Neutrophil (primary cell): ENCODE measurements around the gene KLHDC2.
"Not testable (repeated sequence)": the region's sequence is repeated elsewhere in the genome, so short reads cannot be mapped to it uniquely, and the experiment has no call there.

Experiments used
- H3K27ac ChIP-seq: fragments of 200-600 bp; sonication (generic); 2 replicates; pipeline ENCODE4 v1.5.1; 2016; ENCODE audit warnings: mild to moderate bottlenecking, moderate library complexity
- H3K27me3 ChIP-seq: fragments of 200-600 bp; sonication (generic); 2 replicates; pipeline ENCODE4 v1.6.0; 2016; ENCODE audit warnings: mild to moderate bottlenecking
- H3K36me3 ChIP-seq: fragments of 200-600 bp; sonication (generic); 2 replicates; pipeline ENCODE4 v1.5.1; 2017
- H3K4me1 ChIP-seq, 2 experiments: fragments of 200-600 bp in 1 of 2; sonication (generic) in 1 of 2; 1 replicate in 1 of 2; 2 replicates in 1 of 2; pipeline versions ENCODE4 v1.5.1 to v1.6.1; 2013 to 2016; ENCODE audit warnings: low read depth in 1 of 2, low read length in 1 of 2, mild to moderate bottlenecking in 1 of 2, moderate library complexity in 1 of 2; ENCODE audit not compliant: control insufficient read depth in 1 of 2, insufficient read depth in 1 of 2
- H3K4me3 ChIP-seq, 2 experiments: fragments of 200-600 bp in 1 of 2; sonication (generic) in 1 of 2; 1 replicate in 1 of 2; 2 replicates in 1 of 2; pipeline ENCODE4 v1.5.1; 2013 to 2016; ENCODE audit warnings: low read depth in 1 of 2, low read length in 1 of 2, mild to moderate bottlenecking in 1 of 2, moderate library complexity in 1 of 2
- H3K9me3 ChIP-seq: fragments of 200-600 bp; sonication (generic); 2 replicates; pipeline ENCODE4 v1.5.1; 2016
- TF ChIP-seq, protein P1 (sequence below): fragments of 200-600 bp; sonication (generic); IDR thresholded peaks from 2 replicates; pipeline ENCODE4 v1.5.1; 2016; ENCODE audit warnings: antibody characterized with exemption

Gene KLHDC2

DNA sequence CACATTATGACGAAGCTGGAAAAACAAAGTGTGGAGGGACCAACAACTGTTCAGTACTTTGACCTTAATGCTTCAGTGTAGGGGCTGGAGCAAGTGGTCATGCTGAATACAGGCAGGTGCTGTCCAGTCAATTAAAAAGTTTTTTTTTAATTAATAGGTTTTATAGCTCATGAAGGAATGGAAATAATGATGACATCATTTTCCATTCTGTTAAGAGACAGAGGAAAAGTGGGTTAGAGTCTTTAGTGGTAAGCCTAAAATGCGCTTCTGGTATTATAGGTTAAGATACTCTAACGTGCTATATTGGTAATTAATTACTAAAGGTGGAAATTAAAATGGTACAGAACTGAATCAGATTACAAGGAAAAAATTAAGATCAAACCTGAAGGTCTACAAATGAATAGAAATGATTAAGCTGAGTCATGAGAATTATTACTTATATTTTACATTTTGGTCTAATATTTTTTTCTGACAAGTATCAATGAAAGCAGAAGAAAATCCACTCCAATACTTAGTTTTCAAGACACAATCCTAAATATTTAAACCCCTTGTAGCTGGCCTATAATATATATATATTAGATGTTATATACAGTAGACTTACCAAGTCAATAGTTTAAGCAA is 15.6 kb downstream of the KLHDC2 start:
- Histone ChIP-seq H3K36me3 (peaks cover 98% of the 10 kb centered on the region), H3K4me3 (no peak overlapping the region), H3K9me3 (no peaks in the 10 kb centered on the region), H3K27me3 (no peaks in the 10 kb centered on the region), H3K4me1 (no peaks in the 10 kb centered on the region), H3K27ac (no peak overlapping the region)
- TF ChIP-seq, protein P1, sequence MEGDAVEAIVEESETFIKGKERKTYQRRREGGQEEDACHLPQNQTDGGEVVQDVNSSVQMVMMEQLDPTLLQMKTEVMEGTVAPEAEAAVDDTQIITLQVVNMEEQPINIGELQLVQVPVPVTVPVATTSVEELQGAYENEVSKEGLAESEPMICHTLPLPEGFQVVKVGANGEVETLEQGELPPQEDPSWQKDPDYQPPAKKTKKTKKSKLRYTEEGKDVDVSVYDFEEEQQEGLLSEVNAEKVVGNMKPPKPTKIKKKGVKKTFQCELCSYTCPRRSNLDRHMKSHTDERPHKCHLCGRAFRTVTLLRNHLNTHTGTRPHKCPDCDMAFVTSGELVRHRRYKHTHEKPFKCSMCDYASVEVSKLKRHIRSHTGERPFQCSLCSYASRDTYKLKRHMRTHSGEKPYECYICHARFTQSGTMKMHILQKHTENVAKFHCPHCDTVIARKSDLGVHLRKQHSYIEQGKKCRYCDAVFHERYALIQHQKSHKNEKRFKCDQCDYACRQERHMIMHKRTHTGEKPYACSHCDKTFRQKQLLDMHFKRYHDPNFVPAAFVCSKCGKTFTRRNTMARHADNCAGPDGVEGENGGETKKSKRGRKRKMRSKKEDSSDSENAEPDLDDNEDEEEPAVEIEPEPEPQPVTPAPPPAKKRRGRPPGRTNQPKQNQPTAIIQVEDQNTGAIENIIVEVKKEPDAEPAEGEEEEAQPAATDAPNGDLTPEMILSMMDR = no peak

DNA sequence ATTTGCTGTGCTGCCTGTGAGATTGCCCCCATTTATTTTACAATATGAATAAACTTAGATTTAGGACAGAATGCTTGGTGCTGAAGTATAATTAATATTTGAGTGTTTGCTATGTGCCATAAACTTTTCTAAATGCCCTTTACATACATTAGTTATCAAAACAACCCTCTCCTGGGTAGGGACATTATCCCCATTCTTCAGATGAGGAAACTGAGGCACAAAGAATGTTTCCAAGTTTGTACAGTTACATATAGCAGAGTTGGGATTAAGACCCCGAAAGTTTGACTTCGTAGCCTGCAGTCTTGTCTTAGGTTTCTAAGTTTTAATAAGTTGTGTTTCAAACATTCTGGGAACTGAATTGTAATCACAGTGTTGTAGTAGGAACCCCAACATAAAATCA is 18.4 kb downstream of the KLHDC2 start:
- Histone ChIP-seq H3K27me3 (no peaks in the 10 kb centered on the region), H3K27ac (no peak overlapping the region), H3K4me1 (no peaks in the 10 kb centered on the region), H3K4me3 (no peak overlapping the region), H3K9me3 (no peaks in the 10 kb centered on the region), H3K36me3 (peaks cover 96% of the 10 kb centered on the region)
- TF ChIP-seq, protein P1 = no peak

DNA sequence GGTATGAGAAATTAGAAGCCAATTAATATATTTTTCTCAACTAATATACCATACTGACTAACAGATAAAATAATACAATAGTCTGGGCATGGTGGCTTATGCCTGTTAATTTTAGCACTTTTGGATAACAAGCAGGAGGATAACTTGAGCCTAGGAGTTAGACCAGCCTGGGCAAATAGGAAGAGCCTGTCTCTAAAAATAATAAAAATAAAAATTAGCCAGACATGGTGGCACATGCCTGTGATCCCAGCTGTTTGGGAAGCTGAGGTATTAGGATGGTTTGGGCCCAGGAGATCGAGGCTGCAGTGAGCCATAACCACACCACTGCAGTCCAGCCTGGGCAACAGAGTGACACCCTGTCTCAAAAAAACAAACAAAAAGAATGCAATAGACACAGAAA is 24.7 kb downstream of the KLHDC2 start:
- H3K36me3 ChIP-seq = peaks cover 91% of the 10 kb centered on the region
- no peaks in the 10 kb centered on the region for H3K27me3 ChIP-seq
- no peak overlapping the region for H3K27ac ChIP-seq

GRCh38 chr14:49796025-49796424 is 28.1 kb downstream of the KLHDC2 start:
- H3K4me3 ChIP-seq = no peak overlapping the region
- peaks cover 94% of the 10 kb centered on the region for H3K36me3 ChIP-seq
- H3K27me3 ChIP-seq = no peaks in the 10 kb centered on the region
- TF ChIP-seq, protein P1 = no peak
- H3K4me1 ChIP-seq = no peaks in the 10 kb centered on the region
- H3K27ac ChIP-seq = no peak overlapping the region
- H3K9me3 ChIP-seq = no peaks in the 10 kb centered on the region

More for the DNA sequence above, 24.7 kb downstream of the KLHDC2 start:
- no peak overlapping the region for H3K4me3 ChIP-seq
- TF ChIP-seq, protein P1 = no peak
- H3K9me3 ChIP-seq = no peaks in the 10 kb centered on the region
- H3K4me1 ChIP-seq = no peaks in the 10 kb centered on the region

GRCh38 chr14:49808780-49809179 is 40.8 kb downstream of the KLHDC2 start:
- no peak overlapping the region for H3K4me3 ChIP-seq
- H3K27me3 ChIP-seq = no peaks in the 10 kb centered on the region
- no peak overlapping the region for H3K27ac ChIP-seq
- no peaks in the 10 kb centered on the region for H3K4me1 ChIP-seq
- H3K36me3 ChIP-seq = peaks cover 83% of the 10 kb centered on the region
- no peaks in the 10 kb centered on the region for H3K9me3 ChIP-seq
- TF ChIP-seq, protein P1 = no peak

DNA sequence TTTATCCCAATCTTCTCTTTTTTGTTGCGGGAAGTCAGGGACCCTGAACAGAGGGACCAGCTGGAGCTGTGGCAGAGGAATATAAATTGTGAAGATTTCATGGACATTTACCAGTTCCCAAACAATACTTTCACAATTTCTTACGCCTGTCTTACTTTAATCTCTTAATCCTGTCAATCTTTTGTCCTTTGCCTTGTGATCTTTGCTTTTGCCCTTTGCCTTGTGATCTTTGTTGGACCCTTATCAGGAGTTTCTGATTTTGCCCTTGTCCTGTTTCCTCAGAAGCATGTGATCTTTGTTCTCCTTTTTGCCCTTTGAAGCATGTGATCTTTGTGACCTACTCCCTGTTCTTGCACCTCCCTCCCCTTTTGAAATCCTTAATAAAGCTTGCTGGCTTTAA is 48.2 kb downstream of the KLHDC2 start:
- not testable (repeated sequence) for H3K9me3 ChIP-seq, H3K27ac ChIP-seq, H3K4me1 ChIP-seq, H3K4me3 ChIP-seq, H3K27me3 ChIP-seq
- peaks cover 80% of the 10 kb centered on the region for H3K36me3 ChIP-seq
